ENCODE data around the gene MSN. TPM values are rescaled to one million over a fixed set of nuclear protein-coding genes. Genes with fewer than 3 reads are reported as not detected.

MSN gene
- total and polyA plus RNA-seq, 2 experiments from 2014 or later: 268 to 281 TPM

DNA sequence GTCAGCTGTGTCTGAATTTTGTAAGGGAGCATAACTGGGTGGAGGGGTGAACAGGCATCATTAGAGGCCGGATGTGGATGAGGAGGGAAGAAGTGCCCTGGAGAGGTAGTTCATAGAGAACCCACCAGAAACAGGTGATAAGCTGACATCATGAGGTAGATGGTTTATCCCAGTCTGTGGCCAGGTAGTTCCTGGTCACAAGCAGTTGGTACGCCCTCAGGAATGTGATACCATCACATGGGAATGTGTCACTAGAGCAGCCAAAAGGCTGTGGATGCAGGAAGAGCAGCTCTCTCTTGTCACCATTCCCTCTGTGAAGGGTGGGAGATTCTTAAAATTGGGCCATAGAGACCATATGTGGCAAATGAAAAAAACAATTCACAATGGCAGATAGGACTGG is 21.9 kb downstream of the MSN start:
- Histone ChIP-seq H3F3A (ENCODE audit: insufficient read depth) (peaks cover 40% of the 10 kb centered on the region), H3K9me2 (ENCODE audit: insufficient read depth) (no peaks in the 10 kb centered on the region), H4K20me1 (ENCODE audit: insufficient read depth) (peaks cover 4% of the 10 kb centered on the region; the same call in 1 of the 2 replicates), H2AFZ (no peak overlapping the region), H3K79me2 (ENCODE audit: insufficient read depth) (peaks cover 100% of the 10 kb centered on the region), H3K27me3 (replicated peaks; ENCODE audit: insufficient read depth) (no peaks in the 10 kb centered on the region), H3K9ac (no peak overlapping the region), H3K27ac (peak overlapping the region; percentile 96), H3K4me3 (no peak overlapping the region), H3K36me3 (ENCODE audit: low read depth) (no peaks in the 10 kb centered on the region), H3K4me2 (ENCODE audit: unreplicated experiment) (peak overlapping the region; percentile 53), H3K9me3 (ENCODE audit: low read depth) (no peaks in the 10 kb centered on the region), H3K4me1 (ENCODE audit: insufficient read depth) (peaks cover 75% of the 10 kb centered on the region)
- in situ Hi-C loops (cut with MboI): no loop called here
- 67 to 100% methylated on average over 1 to 2 of the region's 2 CpGs for WGBS, 2 experiments (ENCODE audit: low coverage in 1 of 2, low lambda C conversion rate in 2 of 2, missing lambda C conversion rate in 2 of 2)
- TF ChIP-seq EZH2phosphoT487 (IDR thresholded peaks at IDR 0.05; ENCODE audit: insufficient read depth, low read depth) (no peak), EZH2 (IDR thresholded peaks at IDR 0.05; ENCODE audit: insufficient read depth, poor library complexity, severe bottlenecking) (no peak)
- DNase-seq: no peak

GRCh38 chrX:65690057-65690855 is 22.8 kb downstream of the MSN start:
- H3K36me3 ChIP-seq (ENCODE audit: low read depth): no peaks in the 10 kb centered on the region
- peak overlapping the region; percentile 53 for H3K4me2 ChIP-seq (ENCODE audit: unreplicated experiment)
- in situ Hi-C loops (cut with MboI): no loop called here
- 0 out of 2 replicates have a peak overlapping the region, but pooled peaks have one; percentile 21 for H3K4me3 ChIP-seq
- H3K9me2 ChIP-seq (ENCODE audit: insufficient read depth): no peaks in the 10 kb centered on the region
- no peaks in the 10 kb centered on the region for H3K9me3 ChIP-seq (ENCODE audit: low read depth)
- H4K20me1 ChIP-seq (ENCODE audit: insufficient read depth): peaks cover 4% of the 10 kb centered on the region; the same call in 1 of the 2 replicates
- H3K79me2 ChIP-seq (ENCODE audit: insufficient read depth): peaks cover 100% of the 10 kb centered on the region
- peaks cover 82% of the 10 kb centered on the region for H3K4me1 ChIP-seq (ENCODE audit: insufficient read depth)
- H3F3A ChIP-seq (ENCODE audit: insufficient read depth): peaks cover 40% of the 10 kb centered on the region
- TF ChIP-seq EZH2 (IDR thresholded peaks at IDR 0.05; ENCODE audit: insufficient read depth, poor library complexity, severe bottlenecking) (no peak), EZH2phosphoT487 (IDR thresholded peaks at IDR 0.05; ENCODE audit: insufficient read depth, low read depth) (no peak)
- DNase-seq: peak; percentile 89
- no peaks in the 10 kb centered on the region for H3K27me3 ChIP-seq (replicated peaks; ENCODE audit: insufficient read depth)
- WGBS, 2 experiments (ENCODE audit: low coverage in 1 of 2, low lambda C conversion rate in 2 of 2, missing lambda C conversion rate in 2 of 2): 24 to 30% methylated on average over 4 to 5 of the region's 5 CpGs
- H3K9ac ChIP-seq: peak overlapping the region; percentile 79
- peak overlapping the region; percentile 96 for H3K27ac ChIP-seq
- no peak overlapping the region for H2AFZ ChIP-seq

GRCh38 chrX:65695849-65696449 is 28.5 kb downstream of the MSN start:
- Histone ChIP-seq H3K27me3 (replicated peaks; ENCODE audit: insufficient read depth) (no peaks in the 10 kb centered on the region), H2AFZ (no peak overlapping the region), H3K9me2 (ENCODE audit: insufficient read depth) (no peaks in the 10 kb centered on the region), H3K27ac (peak overlapping the region; percentile 89), H3K36me3 (ENCODE audit: low read depth) (no peaks in the 10 kb centered on the region), H4K20me1 (ENCODE audit: insufficient read depth) (no peaks in the 10 kb centered on the region; the same call in 1 of the 2 replicates), H3K4me3 (no peak overlapping the region), H3K4me2 (ENCODE audit: unreplicated experiment) (no peak overlapping the region), H3K9ac (peak overlapping the region; percentile 27; the same call in 1 of the 2 replicates), H3K79me2 (ENCODE audit: insufficient read depth) (peaks cover 100% of the 10 kb centered on the region), H3K4me1 (ENCODE audit: insufficient read depth) (peaks cover 72% of the 10 kb centered on the region), H3F3A (ENCODE audit: insufficient read depth) (peaks cover 38% of the 10 kb centered on the region), H3K9me3 (ENCODE audit: low read depth) (no peaks in the 10 kb centered on the region)
- in situ Hi-C loops (cut with MboI): no loop called here
- WGBS, 2 experiments (ENCODE audit: low coverage in 1 of 2, low lambda C conversion rate in 2 of 2, missing lambda C conversion rate in 2 of 2): 94 to 95% methylated on average over 3 of the region's 3 CpGs
- TF ChIP-seq EZH2phosphoT487 (IDR thresholded peaks at IDR 0.05; ENCODE audit: insufficient read depth, low read depth) (no peak), EZH2 (IDR thresholded peaks at IDR 0.05; ENCODE audit: insufficient read depth, poor library complexity, severe bottlenecking) (no peak)
- no peak for DNase-seq

DNA sequence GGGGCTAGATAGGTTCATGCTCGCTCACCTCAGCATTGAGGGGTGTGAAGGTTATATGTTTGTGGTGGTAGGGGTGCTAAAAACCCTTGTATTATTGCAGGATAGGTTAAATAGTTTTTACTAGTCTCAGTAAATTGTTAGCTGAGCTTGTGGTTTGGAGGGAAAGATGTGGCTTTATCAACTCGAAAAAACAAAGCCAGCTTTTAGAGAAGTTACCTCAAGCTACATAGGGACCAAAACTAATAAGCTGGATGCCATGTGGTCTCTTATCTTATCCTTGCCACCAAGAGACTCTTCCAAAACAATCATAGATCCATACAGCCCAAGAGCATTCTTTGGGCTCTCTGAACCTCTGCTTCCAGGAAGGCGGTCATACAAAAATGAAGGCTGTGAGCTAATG is 29.2 kb downstream of the MSN start:
- no peaks in the 10 kb centered on the region; the same call in 1 of the 2 replicates for H4K20me1 ChIP-seq (ENCODE audit: insufficient read depth)
- DNase-seq: no peak
- peak overlapping the region; percentile 89 for H3K27ac ChIP-seq
- peak overlapping the region; percentile 20 for H3K4me2 ChIP-seq (ENCODE audit: unreplicated experiment)
- in situ Hi-C loops (cut with MboI): no loop called here
- no peaks in the 10 kb centered on the region for H3K9me2 ChIP-seq (ENCODE audit: insufficient read depth)
- no peaks in the 10 kb centered on the region for H3K9me3 ChIP-seq (ENCODE audit: low read depth)
- H3K4me1 ChIP-seq (ENCODE audit: insufficient read depth): peaks cover 65% of the 10 kb centered on the region
- 62 to 65% methylated on average over 3 of the region's 3 CpGs for WGBS, 2 experiments (ENCODE audit: low coverage in 1 of 2, low lambda C conversion rate in 2 of 2, missing lambda C conversion rate in 2 of 2)
- no peak overlapping the region for H2AFZ ChIP-seq
- no peaks in the 10 kb centered on the region for H3K36me3 ChIP-seq (ENCODE audit: low read depth)
- H3K9ac ChIP-seq: peak overlapping the region; percentile 71; the same call in 1 of the 2 replicates
- H3K27me3 ChIP-seq (replicated peaks; ENCODE audit: insufficient read depth): no peaks in the 10 kb centered on the region
- no peak overlapping the region for H3K4me3 ChIP-seq
- TF ChIP-seq EZH2 (IDR thresholded peaks at IDR 0.05; ENCODE audit: insufficient read depth, poor library complexity, severe bottlenecking): no peak
- TF ChIP-seq EZH2phosphoT487 (IDR thresholded peaks at IDR 0.05; ENCODE audit: insufficient read depth, low read depth): no peak
- peaks cover 32% of the 10 kb centered on the region for H3F3A ChIP-seq (ENCODE audit: insufficient read depth)
- peaks cover 100% of the 10 kb centered on the region for H3K79me2 ChIP-seq (ENCODE audit: insufficient read depth)

All from GM23248 (cell line).